ENCODE data around the gene AVL9.

DNA sequence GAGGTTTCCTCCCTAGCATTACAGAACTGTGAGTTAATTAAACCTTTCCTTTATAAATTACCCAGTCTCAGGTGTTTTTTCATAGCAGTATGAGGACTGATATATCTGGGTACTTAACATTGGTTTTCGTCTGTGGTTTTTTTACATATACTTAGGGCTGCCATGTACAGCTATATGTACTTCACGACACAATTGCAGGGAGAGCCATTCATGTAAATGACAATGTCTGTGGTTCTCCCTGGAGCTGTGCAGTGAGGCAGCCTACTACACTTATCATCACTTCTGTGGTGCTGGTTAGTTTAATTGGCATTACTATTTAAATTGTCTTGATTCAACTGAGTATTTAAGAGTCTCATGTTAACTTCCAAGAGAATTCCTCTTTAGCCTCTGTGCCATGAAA lies 40.7 kb downstream of the AVL9 start:
- TF ChIP-seq, protein P1, sequence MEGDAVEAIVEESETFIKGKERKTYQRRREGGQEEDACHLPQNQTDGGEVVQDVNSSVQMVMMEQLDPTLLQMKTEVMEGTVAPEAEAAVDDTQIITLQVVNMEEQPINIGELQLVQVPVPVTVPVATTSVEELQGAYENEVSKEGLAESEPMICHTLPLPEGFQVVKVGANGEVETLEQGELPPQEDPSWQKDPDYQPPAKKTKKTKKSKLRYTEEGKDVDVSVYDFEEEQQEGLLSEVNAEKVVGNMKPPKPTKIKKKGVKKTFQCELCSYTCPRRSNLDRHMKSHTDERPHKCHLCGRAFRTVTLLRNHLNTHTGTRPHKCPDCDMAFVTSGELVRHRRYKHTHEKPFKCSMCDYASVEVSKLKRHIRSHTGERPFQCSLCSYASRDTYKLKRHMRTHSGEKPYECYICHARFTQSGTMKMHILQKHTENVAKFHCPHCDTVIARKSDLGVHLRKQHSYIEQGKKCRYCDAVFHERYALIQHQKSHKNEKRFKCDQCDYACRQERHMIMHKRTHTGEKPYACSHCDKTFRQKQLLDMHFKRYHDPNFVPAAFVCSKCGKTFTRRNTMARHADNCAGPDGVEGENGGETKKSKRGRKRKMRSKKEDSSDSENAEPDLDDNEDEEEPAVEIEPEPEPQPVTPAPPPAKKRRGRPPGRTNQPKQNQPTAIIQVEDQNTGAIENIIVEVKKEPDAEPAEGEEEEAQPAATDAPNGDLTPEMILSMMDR (IDR thresholded peaks at IDR 0.05; ENCODE audit: insufficient read depth, low read length, poor library complexity, severe bottlenecking) = no peak
- no peak for TF ChIP-seq EZH2phosphoT487 (conservative IDR thresholded peaks at IDR 0.05; ENCODE audit: low read length)
